Measurements from ENCODE around the gene ENTPD8. TPM values are rescaled to one million over a fixed set of nuclear protein-coding genes. Genes with fewer than 3 reads are reported as not detected.

ENTPD8 gene
- total RNA-seq, 4 donors from 2014 or later: not detected

- TF ChIP-seq POLR2A (IDR thresholded peaks at IDR 0.05) (no peak), CTCF (IDR thresholded peaks at IDR 0.05) (no peak), EP300 (IDR thresholded peaks at IDR 0.05) (no peak)
- no peak for DNase-seq (ENCODE audit: low spot score in 2 of 2)
- peaks cover 0 to 7% (median 0%) of the 10 kb centered on the region in 4 donors for H3K4me1 ChIP-seq
- H3K4me3 ChIP-seq: no peak overlapping the region
- H3K27me3 ChIP-seq: no peaks in the 10 kb centered on the region
- H3K27ac ChIP-seq: no peak overlapping the region
- H3K36me3 ChIP-seq: peaks cover 0 to 8% (median 0%) of the 10 kb centered on the region in 3 donors
- WGBS, 2 donors: 76 to 78% methylated on average over 7 to 8 of the region's 14 CpGs
- H3K9me3 ChIP-seq: no peaks in the 10 kb centered on the region
Observed at GRCh38 chr9:137429546-137429890, 11.6 kb downstream of the ENTPD8 start.

GRCh38 chr9:137428841-137429545 lies 12.2 kb downstream of the ENTPD8 start:
- H3K27me3 ChIP-seq: no peaks in the 10 kb centered on the region
- no peaks in the 10 kb centered on the region for H3K9me3 ChIP-seq
- H3K36me3 ChIP-seq: peaks cover 0 to 8% (median 0%) of the 10 kb centered on the region in 3 donors
- H3K4me1 ChIP-seq: peaks cover 0 to 13% (median 4%) of the 10 kb centered on the region in 4 donors
- WGBS, 2 donors: 78 to 81% methylated on average over 18 to 27 of the region's 27 CpGs
- no peak overlapping the region for H3K4me3 ChIP-seq
- DNase-seq (ENCODE audit: low spot score in 2 of 2): no peak
- no peak overlapping the region for H3K27ac ChIP-seq
- no peak for TF ChIP-seq POLR2A (IDR thresholded peaks at IDR 0.05)
- no peak for TF ChIP-seq EP300 (IDR thresholded peaks at IDR 0.05)
- no peak for TF ChIP-seq CTCF (IDR thresholded peaks at IDR 0.05)

- Histone ChIP-seq H3K9me3 (no peaks in the 10 kb centered on the region), H3K4me3 (no peak overlapping the region), H3K27me3 (no peaks in the 10 kb centered on the region), H3K36me3 (peaks cover 0 to 5% (median 0%) of the 10 kb centered on the region in 3 donors), H3K27ac (no peak overlapping the region), H3K4me1 (peaks cover 0 to 19% (median 8%) of the 10 kb centered on the region in 4 donors)
- DNase-seq (ENCODE audit: low spot score in 2 of 2): no peak
- 57 to 70% methylated on average over 1 to 5 of the region's 6 CpGs for WGBS, 2 donors
- no peak for TF ChIP-seq EP300 (IDR thresholded peaks at IDR 0.05)
- no peak for TF ChIP-seq POLR2A (IDR thresholded peaks at IDR 0.05)
- no peak for TF ChIP-seq CTCF (IDR thresholded peaks at IDR 0.05)
Observed at GRCh38 chr9:137428311-137428630, 12.9 kb downstream of the ENTPD8 start.

- Histone ChIP-seq H3K27ac (no peak overlapping the region), H3K4me3 (no peak overlapping the region), H3K4me1 (peaks cover 0 to 19% (median 8%) of the 10 kb centered on the region in 4 donors), H3K36me3 (no peaks in the 10 kb centered on the region), H3K27me3 (no peaks in the 10 kb centered on the region), H3K9me3 (no peaks in the 10 kb centered on the region)
- DNase-seq (ENCODE audit: low spot score in 2 of 2): no peak
- 72 to 77% methylated on average over 7 to 25 of the region's 27 CpGs for WGBS, 2 donors
- no peak for TF ChIP-seq CTCF (IDR thresholded peaks at IDR 0.05)
- TF ChIP-seq EP300 (IDR thresholded peaks at IDR 0.05): no peak
- TF ChIP-seq POLR2A (IDR thresholded peaks at IDR 0.05): no peak
Observed at GRCh38 chr9:137427454-137428310, 13.5 kb downstream of the ENTPD8 start.
